ENCODE measurements around the gene SLC16A7.

DNA sequence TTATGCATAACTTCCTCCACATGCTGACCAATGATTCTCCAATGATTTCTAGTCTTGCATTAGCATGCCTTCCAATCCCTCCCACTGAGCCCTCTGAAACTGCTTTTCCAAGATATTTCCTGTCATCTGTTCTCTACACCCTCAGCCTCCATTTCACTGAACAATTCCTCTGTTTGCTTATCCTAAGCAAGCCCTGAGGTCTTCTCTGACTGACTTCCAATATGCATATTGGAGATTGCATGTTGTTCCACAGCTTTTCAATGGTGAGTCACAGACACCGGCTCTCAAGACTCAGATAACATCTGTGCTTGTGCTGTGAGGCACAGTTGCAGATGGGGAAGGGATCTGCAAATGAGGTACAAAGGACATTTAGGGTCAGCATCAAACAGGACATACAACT is 141.0 kb downstream of the SLC16A7 start:
- TF ChIP-seq, protein P1, sequence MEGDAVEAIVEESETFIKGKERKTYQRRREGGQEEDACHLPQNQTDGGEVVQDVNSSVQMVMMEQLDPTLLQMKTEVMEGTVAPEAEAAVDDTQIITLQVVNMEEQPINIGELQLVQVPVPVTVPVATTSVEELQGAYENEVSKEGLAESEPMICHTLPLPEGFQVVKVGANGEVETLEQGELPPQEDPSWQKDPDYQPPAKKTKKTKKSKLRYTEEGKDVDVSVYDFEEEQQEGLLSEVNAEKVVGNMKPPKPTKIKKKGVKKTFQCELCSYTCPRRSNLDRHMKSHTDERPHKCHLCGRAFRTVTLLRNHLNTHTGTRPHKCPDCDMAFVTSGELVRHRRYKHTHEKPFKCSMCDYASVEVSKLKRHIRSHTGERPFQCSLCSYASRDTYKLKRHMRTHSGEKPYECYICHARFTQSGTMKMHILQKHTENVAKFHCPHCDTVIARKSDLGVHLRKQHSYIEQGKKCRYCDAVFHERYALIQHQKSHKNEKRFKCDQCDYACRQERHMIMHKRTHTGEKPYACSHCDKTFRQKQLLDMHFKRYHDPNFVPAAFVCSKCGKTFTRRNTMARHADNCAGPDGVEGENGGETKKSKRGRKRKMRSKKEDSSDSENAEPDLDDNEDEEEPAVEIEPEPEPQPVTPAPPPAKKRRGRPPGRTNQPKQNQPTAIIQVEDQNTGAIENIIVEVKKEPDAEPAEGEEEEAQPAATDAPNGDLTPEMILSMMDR (conservative IDR thresholded peaks at IDR 0.05), result no peak
- TF ChIP-seq EZH2 (IDR thresholded peaks at IDR 0.05; ENCODE audit: low read depth), result no peak
